22Rv1 (cell line): Measurements from ENCODE around the gene LRRK1.

Source experiments
- ZFX ChIP-seq: fragments of 450-650 bp; IDR thresholded peaks from 2 replicates; pipeline ENCODE4 v1.6.1; 2017; ENCODE audit warnings: antibody characterized with exemption, borderline replicate concordance
- TF ChIP-seq, protein P1 (sequence below): fragments of 450-650 bp; IDR thresholded peaks from 2 replicates; pipeline ENCODE4 v1.5.1; 2017; ENCODE audit warnings: mild to moderate bottlenecking

GRCh38 chr15:101052681-101053121, 133.5 kb downstream of the LRRK1 start:
- TF ChIP-seq, protein P1, sequence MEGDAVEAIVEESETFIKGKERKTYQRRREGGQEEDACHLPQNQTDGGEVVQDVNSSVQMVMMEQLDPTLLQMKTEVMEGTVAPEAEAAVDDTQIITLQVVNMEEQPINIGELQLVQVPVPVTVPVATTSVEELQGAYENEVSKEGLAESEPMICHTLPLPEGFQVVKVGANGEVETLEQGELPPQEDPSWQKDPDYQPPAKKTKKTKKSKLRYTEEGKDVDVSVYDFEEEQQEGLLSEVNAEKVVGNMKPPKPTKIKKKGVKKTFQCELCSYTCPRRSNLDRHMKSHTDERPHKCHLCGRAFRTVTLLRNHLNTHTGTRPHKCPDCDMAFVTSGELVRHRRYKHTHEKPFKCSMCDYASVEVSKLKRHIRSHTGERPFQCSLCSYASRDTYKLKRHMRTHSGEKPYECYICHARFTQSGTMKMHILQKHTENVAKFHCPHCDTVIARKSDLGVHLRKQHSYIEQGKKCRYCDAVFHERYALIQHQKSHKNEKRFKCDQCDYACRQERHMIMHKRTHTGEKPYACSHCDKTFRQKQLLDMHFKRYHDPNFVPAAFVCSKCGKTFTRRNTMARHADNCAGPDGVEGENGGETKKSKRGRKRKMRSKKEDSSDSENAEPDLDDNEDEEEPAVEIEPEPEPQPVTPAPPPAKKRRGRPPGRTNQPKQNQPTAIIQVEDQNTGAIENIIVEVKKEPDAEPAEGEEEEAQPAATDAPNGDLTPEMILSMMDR, result no peak
- no peak for TF ChIP-seq ZFX
